ENCODE data around the gene ZFX. TPM values are rescaled to one million over a fixed set of nuclear protein-coding genes. Genes with fewer than 3 reads are reported as not detected.
"Not testable (repeated sequence)": the region's sequence is repeated elsewhere in the genome, so short reads cannot be mapped to it uniquely, and the experiment has no call there.

The ZFX gene
- polyA plus RNA-seq, 1 donor, result 16.6 TPM

- DNase-seq, result no peak
Measured at GRCh38 chrX:24153178-24153795, 3.8 kb downstream of the ZFX start.

DNA sequence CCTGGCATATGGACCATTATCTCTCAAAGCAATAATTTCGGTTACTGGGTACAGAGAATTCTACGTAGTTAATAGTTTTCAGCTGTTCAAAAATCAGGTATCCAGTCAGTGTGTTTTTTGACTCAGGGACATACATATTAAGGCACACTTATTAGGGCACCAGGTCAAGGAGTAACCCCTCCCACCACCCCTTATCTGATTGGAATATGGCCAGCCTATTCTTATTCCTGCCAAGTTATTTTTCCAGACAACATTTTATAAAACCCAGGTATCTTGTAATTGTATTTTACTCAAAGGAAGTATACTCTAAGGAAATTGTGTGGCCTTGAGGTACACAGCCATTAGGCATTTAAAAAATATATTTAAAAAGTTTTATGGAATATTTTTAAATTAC is 4.3 kb downstream of the ZFX start:
- no peak for DNase-seq

GRCh38 chrX:24154490-24155034 is 5.0 kb downstream of the ZFX start:
- no peak for DNase-seq

DNA sequence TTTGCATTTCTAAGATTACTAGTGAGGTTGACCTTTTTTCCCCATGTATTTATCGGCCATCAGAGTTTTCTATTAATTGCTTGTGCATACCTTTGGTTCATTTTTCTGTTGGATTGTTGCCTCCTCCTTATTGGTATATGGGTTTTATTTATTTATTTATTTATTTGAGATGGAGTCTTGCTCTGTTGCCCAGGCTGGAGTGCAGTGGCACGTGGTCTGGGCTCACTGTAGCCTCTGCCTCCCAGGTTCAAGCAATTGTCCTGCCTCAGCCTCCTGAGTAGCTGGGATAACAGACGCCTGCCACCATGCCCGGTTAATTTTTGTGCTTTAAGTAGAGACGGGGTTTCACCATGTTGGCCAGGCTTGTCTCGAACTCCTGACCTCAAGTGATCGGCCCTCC is 6.2 kb downstream of the ZFX start:
- not testable (repeated sequence) for DNase-seq

DNA sequence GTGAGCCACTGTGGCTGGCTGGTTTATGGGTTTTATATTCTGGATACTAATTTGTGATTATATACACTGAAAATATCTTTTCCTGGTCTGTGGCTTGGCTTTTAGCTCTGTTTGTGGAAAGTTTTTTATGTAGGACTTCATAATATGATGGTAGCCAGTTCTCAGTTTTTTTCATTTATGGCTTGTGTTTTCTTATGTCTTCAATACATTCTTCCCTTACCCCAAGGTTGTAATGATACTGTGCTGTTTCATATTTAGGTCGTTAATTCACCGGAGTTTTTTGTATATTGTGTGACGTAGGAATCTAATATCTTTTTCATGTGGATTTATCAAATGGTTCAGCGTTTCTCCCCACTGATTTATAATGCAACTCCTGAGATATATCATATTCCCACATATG is 6.6 kb downstream of the ZFX start:
- DNase-seq, result no peak

GRCh38 chrX:24158881-24159280 is 9.4 kb downstream of the ZFX start:
- no peak for DNase-seq

DNA sequence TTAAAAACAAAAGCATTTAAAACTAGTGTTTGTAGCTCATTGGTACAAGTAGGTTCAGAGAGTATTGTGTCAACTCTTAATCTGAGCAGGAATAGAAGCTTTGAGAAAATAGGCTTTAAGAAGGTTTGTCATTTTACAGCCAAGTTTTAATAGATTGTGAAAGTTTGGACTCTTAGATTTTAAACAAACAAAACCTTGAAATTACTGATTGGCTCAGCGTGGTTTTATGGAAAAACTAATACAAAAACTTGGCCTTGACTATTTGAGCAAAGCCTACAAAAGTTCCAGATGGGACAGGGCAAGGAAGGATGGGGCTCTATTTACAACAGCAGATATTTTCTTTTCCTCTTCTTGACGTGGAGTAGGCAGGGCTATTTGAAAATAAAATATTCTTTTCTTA is 16.5 kb downstream of the ZFX start:
- DNase-seq, result no peak

GRCh38 chrX:24167719-24168472 is 18.4 kb downstream of the ZFX start:
- no peak for DNase-seq

- DNase-seq, result no peak
Measured at GRCh38 chrX:24168807-24169206, 19.3 kb downstream of the ZFX start.

GRCh38 chrX:24169211-24169610 is 19.7 kb downstream of the ZFX start:
- DNase-seq, result no peak

GRCh38 chrX:24173115-24173847 is 23.8 kb downstream of the ZFX start:
- no peak for DNase-seq

DNA sequence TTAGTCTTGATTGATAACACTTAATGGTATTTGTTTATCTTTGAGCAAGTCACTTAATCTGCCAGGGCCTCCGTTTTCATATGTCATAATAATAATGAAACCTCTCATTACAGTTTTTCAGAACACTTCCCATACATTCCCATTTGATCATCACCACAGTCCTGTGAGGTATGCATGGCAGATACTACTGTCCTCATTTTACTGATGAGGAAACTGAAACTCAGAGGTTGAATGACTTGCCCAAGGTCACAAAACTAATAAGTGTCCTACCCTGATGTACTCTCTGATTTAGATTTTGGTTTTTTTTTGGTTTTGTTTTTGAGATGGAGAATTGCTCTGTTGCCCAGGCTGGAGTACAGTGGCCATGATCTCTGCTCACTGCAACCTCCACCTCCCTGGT is 25.7 kb downstream of the ZFX start:
- no peak for DNase-seq

GRCh38 chrX:24178441-24178840 is 28.9 kb downstream of the ZFX start:
- DNase-seq, result no peak

DNA sequence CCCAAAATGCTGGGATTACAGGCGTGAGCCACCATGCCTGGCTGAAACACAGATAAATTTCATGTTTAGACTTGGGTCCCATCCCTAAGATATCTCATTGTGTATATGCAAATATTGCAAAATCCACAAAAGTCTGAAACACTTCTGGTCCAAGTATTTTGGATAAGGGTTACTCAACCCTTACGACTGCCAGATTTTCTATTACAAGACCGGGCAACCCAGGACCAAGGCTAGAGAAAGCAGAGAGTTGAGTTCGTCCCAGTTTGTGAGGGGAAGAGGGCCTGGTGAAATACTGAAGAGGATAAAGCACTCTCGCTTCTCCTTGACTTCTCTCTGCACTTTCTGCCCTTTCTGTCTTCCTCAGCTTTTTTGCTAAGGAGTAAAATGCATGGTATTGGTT is 34.5 kb downstream of the ZFX start:
- no peak for DNase-seq

GRCh38 chrX:24186483-24186882 is 37.0 kb downstream of the ZFX start:
- DNase-seq, result no peak

- no peak for DNase-seq
Measured at GRCh38 chrX:24186986-24187385, 37.5 kb downstream of the ZFX start.

DNA sequence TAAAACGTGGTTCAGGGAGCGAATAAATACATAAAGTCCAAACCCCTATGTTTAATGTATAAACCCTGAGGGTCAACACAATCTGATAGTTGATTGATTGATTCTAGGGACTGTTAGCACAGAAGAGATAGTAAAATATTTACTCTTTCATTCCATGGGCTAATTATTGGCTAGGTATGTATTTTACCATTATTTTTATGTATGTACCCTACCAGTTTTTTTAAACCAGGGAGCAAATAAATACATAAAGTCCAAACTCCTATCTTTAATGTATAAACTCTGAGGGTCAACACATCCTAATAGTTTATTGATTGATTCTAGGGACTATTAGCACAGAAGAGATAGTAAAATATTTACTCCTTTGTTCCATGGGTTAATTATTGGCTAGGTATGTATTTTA is 40.0 kb downstream of the ZFX start:
- DNase-seq, result no peak

DNA sequence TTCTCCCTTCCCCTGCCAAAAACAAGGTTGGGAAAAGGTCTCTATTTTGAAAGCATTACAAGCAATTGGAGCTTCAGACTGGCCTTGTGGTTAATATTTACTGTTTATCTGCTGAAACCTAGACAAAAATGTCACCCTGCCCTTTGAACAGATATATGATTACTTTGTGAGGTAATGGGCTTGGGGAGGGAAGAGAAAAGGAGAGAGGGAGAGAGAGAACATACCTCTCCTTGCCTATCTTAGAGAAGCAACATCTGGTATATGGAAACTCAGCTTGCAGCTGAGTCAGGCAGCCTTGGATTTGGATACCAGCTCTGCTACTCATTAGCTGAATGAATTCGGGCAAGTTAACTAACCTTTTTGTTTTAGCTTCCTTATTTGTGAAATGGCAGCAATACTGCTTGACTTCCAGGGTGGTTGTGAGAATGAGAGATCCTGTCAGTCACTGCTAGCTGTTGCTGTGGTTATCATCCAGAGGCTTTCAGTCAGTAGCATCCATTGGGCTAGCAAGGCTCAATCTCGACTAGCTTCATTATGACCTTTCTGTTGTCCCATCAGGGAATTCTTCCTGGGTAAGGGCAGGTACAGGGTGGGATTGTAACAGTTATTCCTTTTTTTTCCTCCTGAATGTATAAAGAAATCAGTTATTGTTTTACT is 41.1 kb downstream of the ZFX start:
- DNase-seq, result no peak

DNA sequence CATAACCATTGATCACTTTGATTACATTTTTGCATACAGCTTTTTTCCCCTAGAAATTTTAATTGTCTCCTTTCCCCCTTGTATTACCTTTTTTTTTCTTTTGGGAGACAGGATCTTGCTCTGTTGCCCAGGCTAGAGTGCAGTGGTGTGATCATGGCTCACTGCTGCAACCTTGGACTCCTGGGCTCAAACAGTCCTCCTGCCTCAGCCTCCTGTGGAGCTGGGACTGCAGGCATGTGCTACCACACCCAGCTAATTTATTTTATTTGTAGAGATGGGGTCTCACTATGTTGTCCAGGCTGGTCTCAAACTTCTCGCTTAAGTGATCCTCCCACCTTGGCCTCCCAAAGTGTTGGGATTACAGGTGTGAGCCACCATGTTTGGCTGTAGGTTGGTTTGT is 47.0 kb downstream of the ZFX start:
- DNase-seq, result no peak

DNA sequence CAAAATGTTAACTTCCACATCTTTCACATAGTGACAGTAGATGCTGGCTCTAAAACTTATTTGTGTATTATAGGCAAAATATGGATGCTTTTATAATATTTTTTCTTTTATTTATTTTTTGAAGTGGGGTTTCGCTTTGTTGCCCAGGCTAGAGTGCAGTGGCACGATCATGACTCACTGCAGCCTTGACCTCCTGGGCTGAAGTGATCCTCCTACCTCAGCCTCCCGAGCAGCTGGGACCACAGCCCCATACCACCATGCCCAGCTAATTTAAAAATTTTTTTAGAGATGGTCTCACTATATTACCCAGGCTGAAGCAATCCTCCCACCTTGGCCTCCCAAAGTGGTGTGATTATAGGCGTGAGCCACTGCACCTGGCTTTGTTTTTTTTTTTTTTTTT is 48.6 kb downstream of the ZFX start:
- no peak for DNase-seq

GRCh38 chrX:24200133-24200532 is 50.6 kb downstream of the ZFX start:
- DNase-seq, result no peak

DNA sequence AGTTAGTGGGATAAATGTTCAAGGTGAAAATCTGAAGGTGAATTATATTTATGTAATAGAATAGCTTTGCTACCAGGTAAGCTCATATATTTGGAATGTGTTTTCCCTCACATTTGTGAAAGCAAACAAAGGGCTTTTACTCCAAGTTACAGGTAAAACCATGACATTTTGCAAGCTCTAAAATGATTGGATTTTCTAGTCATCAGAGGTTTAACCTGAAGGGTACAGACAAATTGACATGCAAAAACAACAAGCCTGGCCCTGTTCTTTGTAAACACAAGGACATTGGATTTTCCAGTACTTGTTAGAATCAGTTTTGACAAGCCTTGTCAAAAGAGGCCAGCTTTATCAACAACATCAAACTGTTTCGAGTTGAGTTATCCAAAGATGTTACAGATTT is 51.7 kb downstream of the ZFX start:
- no peak for DNase-seq

DNA sequence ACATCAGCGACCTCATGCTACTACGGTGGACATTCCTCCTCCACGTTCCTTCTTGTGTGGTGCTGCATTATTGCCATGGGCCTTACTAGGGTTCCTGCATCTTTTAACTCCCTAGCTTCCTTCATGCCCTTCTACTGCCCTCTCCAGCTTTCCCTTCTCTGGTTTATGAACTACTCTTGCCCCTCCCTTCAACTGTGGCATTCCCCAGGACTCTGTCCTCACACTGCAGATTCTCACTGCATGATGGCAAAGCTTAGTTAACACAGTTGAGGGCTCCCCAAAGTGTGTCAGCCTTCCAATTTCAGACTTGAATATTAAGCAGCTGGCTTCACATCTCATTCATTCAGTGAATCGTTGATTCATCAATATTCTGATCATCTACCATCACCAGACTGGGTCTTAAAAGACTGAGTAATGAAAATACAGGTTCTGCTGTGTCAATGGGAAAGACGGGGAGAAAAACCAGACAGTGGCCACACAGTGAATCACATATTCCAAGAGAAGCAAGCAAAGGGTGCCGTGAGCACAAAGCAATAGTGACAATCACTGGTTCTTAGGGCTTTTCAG is 53.0 kb downstream of the ZFX start:
- DNase-seq, result no peak
